GM18520 (cell line): Measurements from ENCODE around the gene CCDC92.

Source experiments
- ATAC-seq: cut with Tn5 transposase; IDR thresholded peaks from one replicate; pipeline ENCODE4 v1.9.1; 2021; ENCODE audit not compliant: unreplicated experiment

The CCDC92 gene

GRCh38 chr12:123937707-123938591 is 34.7 kb downstream of the CCDC92 start:
- ATAC-seq, result no peak

DNA sequence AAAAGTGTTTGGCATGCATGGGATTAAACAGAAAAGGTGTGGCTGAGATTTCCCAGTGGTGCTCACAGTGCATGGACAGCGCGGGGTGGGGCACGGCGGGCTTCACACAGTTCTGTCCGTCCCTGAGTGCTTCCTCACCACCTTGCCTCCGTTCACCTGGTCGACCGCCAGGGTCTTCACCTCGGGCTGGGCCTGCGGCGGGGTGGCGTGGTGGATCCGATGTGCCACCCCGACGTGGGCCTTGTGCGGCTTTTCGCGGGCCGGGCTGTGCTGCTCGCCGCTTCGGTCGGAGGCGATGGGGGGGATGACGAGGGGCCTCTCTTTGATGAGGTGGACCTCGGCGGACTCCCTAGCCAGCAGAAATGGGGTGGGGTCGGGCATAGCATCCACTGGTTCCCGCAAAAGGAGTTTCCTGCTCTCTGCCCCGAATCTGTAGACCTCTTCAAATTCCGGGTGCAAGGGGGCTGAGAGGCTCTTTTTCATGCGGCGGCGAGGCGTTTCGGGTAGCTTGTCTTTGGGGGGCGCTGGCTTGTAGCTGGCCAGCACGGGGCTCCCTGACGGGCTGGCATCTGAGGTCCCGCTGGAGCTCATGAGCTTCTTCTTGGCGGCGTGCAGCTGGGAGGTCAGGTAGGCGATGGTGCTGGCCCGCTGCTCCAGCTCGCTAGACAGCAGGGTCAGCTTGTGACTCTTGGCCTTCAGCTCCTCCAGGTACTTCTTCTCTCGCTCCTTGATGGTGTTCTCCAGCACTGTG is 35.5 kb downstream of the CCDC92 start:
- no peak for ATAC-seq

DNA sequence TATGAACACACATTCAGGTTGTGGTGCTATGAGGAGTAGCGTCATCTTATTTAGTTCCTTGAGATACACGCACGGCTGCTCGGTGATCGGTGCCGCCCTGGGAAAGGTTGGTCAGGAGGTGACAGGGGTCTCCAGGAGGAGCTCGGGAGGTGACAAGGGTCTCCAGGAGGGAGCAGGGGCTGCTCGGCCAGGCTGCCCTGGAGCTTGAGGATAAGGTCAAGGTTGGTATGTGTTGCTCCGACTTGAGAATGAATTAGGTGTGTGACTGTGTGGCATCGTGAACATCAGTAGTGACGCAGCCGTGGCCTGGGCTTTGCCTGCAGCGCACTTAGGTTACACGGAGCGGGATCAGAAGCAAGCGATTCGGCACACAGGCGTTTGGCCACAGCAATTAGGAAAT is 36.2 kb downstream of the CCDC92 start:
- no peak for ATAC-seq

DNA sequence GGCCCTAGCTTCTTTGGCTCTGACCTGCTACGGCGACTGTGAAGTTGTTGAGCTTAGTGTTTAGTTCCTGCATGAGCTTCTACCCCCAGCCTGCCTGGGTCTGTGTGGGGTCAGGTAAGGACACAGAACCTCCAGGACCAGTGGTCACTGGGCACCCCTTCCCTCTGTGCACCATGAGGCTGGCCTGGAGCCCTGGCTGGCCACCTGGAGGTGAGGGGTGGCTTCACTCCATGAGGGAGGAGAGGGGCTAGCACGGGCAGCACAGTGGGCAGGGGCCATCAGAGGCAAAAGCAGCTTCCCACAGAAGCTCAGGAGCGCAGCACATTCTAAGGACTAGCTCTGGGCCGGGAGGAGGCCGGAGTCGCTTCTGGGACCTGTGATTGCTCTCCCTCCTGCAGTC is 36.7 kb downstream of the CCDC92 start:
- ATAC-seq, result no peak

- ATAC-seq, result no peak
These were observed 37.8 kb downstream of the CCDC92 start for GRCh38 chr12:123934829-123935228.

GRCh38 chr12:123934016-123934620 is 38.5 kb downstream of the CCDC92 start:
- no peak for ATAC-seq

DNA sequence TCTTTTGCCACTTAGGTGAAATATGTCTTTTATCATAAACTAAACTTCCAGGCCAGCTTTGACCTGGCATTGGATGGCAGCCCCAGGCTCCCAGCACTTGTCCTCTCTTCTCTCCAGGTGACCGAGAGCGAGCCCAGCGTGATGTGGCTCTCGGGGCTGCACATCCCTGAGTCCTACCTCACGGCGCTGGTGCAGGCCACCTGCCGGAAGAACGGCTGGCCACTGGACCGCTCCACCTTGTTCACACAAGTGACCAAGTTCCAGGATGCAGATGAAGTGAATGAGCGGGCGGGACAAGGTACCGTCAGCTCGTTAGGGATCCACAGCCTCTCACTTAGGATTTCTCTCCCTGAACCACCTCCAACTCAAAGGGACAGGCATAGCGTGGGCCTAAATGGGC is 39.4 kb downstream of the CCDC92 start:
- ATAC-seq, result no peak

DNA sequence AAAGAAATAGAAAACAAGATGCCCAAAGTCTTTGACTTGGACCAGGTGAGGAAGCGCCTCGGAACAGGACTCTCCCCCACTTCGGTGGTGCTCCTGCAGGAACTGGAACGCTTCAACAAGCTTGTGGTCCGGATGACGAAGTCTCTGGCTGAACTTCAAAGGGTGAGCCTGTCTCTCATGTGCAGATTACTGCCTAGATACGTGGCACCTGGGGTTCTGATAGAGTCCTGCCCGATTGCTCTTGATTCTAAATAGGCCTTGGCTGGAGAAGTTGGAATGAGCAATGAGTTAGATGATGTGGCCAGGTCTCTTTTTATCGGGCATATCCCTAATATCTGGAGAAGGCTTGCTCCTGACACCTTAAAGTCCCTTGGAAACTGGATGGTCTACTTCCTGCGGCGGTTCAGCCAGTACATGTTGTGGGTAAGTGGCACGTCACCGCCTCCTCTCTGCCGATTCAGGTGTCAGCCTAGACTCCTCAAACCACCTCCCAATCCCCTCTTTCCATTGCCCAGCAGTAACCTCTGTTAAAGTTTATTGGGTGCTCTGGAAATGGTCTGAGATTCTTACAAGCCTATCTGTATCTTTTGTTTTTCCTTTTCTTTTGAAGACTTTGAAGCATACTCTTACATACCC is 40.8 kb downstream of the CCDC92 start:
- no peak for ATAC-seq

GRCh38 chr12:123929946-123930583 is 42.6 kb downstream of the CCDC92 start:
- ATAC-seq, result no peak

GRCh38 chr12:123928897-123929296 is 43.7 kb downstream of the CCDC92 start:
- no peak for ATAC-seq

DNA sequence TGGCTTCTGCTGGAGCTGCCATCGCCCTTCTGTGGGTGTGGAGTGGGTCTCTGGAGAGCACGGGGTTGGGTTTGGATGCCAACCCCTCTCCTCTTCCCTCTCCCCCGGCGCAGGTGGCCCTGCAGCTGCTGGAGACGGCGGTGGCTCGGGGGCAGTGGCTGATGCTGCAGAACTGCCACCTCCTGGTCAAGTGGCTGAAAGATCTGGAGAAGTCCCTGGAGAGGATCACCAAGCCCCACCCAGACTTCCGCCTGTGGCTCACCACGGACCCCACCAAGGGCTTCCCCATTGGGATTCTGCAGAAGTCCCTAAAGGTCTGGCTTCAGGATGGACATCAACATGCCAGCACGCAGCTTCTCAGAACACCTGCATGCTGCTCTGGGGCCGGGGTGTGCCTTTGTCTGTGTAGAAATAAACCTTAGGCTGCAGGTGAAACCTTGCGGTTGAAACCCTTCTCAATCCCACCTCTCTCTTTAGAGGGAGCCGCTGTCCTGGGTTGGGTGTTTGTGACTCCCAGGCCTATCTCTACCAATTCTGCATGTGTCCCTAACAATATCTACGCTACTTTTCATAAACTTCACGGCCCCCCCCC is 44.3 kb downstream of the CCDC92 start:
- ATAC-seq, result no peak

DNA sequence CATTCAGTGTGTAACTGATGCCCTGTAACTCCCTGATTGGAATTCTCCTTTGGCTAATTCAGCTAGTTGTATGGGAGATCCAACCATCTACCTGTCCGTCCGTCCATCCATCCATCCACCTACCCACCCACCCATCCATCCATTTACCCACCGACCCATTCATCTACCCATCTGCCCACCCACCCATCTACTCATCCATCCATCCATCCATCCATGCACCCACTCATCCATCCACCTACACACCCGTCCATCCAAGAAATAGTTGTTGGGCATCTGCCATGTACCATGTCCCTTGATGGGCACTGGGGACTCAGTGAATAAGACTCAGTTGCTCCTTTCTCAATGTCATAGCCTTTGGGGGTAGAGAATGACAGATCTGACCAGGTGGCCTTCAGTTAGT is 48.1 kb downstream of the CCDC92 start:
- ATAC-seq, result no peak

- no peak for ATAC-seq
These were observed 48.7 kb downstream of the CCDC92 start for GRCh38 chr12:123923927-123924326.

DNA sequence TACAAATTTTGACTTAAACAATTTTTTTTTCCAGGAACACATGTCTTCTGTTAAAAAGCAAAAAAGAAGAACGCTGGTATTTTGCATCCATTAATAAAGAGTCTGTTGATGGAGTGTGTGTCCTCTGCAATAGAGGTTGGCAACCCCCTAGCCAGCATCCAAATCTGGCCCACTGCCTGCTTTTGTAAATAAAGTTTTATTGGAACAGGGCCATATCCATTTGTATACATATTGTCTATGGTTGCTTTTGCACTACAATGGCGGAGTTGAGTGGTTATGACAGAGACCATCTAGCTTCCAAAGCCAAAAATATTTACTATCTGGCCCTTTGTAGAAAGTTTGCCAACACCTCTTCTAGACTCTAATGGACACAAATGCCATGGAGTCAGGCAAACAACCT is 49.6 kb downstream of the CCDC92 start:
- no peak for ATAC-seq

- no peak for ATAC-seq
These were observed 52.7 kb downstream of the CCDC92 start for GRCh38 chr12:123919980-123920360.

- ATAC-seq, result no peak
These were observed 55.2 kb downstream of the CCDC92 start for GRCh38 chr12:123917337-123917850.

DNA sequence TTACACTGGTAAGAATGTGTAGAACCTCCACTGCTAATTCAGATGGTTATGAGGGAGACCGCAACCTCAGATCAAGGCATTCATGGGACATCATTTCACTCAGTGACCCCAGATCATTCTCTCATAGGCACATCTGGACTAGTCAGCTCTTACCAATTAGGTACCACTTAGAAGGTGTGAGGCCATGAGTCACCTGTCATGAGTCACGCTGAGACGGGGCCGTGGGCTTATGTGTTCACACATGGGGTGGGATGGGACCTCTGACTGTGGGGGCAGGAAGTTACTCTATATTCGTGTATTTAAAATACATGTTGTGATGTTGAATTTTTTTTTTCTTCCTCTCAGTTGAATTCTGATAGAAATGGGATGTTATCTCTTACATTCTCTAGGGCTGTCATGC is 55.9 kb downstream of the CCDC92 start:
- ATAC-seq, result no peak

GRCh38 chr12:123914726-123915333 is 57.8 kb downstream of the CCDC92 start:
- no peak for ATAC-seq

GRCh38 chr12:123912415-123913380 is 59.9 kb downstream of the CCDC92 start:
- no peak for ATAC-seq
